ENCODE results near the gene C6orf89.

GRCh38 chr6:36924778-36925374 lies 39.1 kb downstream of the C6orf89 start:
- no peak for TF ChIP-seq EZH2phosphoT487 (IDR thresholded peaks at IDR 0.05; ENCODE audit: low read depth)
- TF ChIP-seq, protein P1, sequence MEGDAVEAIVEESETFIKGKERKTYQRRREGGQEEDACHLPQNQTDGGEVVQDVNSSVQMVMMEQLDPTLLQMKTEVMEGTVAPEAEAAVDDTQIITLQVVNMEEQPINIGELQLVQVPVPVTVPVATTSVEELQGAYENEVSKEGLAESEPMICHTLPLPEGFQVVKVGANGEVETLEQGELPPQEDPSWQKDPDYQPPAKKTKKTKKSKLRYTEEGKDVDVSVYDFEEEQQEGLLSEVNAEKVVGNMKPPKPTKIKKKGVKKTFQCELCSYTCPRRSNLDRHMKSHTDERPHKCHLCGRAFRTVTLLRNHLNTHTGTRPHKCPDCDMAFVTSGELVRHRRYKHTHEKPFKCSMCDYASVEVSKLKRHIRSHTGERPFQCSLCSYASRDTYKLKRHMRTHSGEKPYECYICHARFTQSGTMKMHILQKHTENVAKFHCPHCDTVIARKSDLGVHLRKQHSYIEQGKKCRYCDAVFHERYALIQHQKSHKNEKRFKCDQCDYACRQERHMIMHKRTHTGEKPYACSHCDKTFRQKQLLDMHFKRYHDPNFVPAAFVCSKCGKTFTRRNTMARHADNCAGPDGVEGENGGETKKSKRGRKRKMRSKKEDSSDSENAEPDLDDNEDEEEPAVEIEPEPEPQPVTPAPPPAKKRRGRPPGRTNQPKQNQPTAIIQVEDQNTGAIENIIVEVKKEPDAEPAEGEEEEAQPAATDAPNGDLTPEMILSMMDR (IDR thresholded peaks at IDR 0.05; ENCODE audit: low read depth, low read length) = no peak

All from OCI-LY3 (cell line).